ENCODE measurements around the gene NDUFV2.
"Not testable (repeated sequence)": the region's sequence is repeated elsewhere in the genome, so short reads cannot be mapped to it uniquely, and the experiment has no call there.

NDUFV2 gene

DNA sequence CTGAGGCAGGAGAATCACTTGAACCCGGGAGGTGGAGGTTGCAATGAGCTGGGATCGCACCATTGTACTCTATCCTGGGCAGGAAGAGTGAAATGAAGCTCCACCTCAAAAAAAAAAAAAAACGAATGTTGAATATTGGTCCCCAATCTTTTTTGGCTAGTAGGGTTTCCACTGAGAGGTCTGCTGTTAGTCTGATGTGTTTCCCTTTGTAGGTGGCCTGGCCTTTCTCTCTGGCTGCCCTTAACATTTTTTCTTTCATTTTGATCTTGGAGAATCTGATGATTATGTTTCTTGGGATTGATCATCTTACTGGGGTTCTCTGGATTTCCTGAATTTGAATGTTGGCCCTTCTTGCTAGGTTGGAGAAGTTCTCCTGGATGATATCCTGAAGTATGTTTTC lies 69.4 kb downstream of the NDUFV2 start:
- H3K9me3 ChIP-seq (ENCODE audit: control insufficient read depth, insufficient read depth, low read length); H3K36me3 ChIP-seq (ENCODE audit: insufficient read depth, low read length); H3K9ac ChIP-seq (ENCODE audit: low read depth, low read length); H3K4me1 ChIP-seq (ENCODE audit: insufficient read depth, low read length): not testable (repeated sequence)

DNA sequence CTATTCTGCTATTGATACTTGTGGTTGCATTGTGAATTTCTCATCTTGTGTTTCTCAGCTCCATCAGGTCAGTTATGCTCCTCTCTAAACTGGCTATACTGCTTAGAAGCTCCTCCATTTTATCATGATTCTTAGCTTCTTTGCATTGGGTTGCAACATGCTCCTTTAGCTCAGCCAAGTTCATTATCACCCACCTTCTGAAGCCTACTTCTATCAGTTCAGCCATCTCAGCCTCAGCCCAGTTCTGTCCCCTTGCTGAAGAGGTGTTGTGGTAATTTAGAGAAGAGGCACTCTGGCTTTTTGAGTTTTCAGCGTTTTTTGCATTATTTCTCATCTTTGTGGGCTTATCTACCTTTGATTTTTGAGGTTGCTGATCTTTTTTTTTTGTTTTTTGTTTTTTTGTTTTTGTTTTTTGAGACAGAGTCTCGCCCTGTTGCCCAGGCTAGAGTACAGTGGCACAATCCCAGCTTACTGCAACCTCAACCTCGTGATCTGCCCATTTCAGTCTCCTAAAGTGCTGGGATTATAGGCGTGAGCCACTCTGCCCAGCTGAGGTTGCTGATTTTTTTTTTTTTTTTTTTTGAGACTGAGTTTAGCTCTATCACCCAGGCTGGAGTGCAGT lies 70.1 kb downstream of the NDUFV2 start:
- Histone ChIP-seq H3K9ac (ENCODE audit: low read depth, low read length) (no peak overlapping the region), H3K4me1 (ENCODE audit: insufficient read depth, low read length) (no peaks in the 10 kb centered on the region), H3K36me3 (ENCODE audit: insufficient read depth, low read length) (no peaks in the 10 kb centered on the region), H3K9me3 (ENCODE audit: control insufficient read depth, insufficient read depth, low read length) (no peaks in the 10 kb centered on the region)

DNA sequence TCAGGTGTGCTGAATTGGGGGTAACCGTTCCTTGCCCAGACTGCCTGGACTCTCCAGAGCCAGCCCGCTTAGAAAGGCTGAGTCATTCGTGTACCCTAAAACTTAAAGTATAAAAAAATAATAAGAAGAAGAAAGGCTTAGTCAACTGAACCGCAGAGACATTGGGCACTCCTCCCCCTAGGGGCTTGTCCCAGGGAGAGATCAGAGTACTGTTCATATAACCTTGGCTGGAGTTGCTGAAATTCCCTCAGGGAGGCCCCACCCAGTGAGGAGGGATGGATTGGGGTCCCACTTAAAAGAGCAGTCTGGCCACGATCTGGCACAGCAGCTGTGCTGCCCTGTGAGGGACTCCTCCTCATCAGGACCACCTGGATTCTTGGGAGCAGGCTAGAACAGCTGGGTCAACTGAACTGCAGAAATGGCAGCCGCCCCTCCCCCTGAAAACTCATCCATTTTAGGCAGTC lies 71.3 kb downstream of the NDUFV2 start:
- Histone ChIP-seq H3K36me3 (ENCODE audit: insufficient read depth, low read length) (no peaks in the 10 kb centered on the region), H3K9me3 (ENCODE audit: control insufficient read depth, insufficient read depth, low read length) (no peaks in the 10 kb centered on the region), H3K4me1 (ENCODE audit: insufficient read depth, low read length) (no peaks in the 10 kb centered on the region), H3K9ac (ENCODE audit: low read depth, low read length) (no peak overlapping the region)

DNA sequence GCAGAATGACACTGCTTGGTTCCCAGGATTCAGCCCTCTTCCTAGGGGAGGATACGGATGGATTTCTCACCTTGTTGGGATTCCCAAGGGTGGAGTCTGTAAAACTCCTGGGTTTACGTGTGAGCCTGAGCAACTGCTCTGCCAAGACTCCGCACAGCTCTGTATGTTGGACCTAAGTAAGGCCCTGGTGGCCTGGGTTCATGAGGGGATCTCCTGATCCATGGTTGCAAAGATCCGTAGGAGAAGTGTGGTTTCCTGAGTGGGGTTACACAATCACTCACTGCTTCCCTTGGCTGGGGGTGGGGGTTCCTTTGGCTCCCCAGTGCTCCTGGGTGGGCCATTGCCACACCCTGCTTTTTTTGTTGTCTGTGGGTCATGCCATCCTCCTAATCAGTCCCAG lies 71.8 kb downstream of the NDUFV2 start:
- H3K4me1 ChIP-seq (ENCODE audit: insufficient read depth, low read length) = no peaks in the 10 kb centered on the region
- no peak overlapping the region for H3K9ac ChIP-seq (ENCODE audit: low read depth, low read length)
- no peaks in the 10 kb centered on the region for H3K9me3 ChIP-seq (ENCODE audit: control insufficient read depth, insufficient read depth, low read length)
- no peaks in the 10 kb centered on the region for H3K36me3 ChIP-seq (ENCODE audit: insufficient read depth, low read length)

DNA sequence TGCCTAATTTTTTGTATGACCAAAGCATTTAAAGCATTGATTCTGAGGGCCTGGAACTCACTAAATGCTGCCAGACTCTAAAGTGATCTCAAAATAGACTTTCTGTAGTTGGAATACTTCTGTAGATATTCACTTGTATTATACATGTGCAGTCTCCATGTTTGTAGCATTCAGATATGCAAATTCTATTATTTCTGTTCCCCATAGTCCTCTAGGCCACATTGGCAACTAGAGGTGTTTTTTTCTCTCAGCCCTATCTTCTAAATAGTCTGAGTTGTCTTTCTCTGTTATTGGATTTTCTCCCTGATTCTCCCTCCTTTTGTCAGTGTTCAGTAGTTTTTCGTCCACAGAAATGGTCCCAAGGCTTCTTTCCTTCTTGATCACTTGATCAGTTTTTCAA lies 72.6 kb downstream of the NDUFV2 start:
- Histone ChIP-seq H3K9me3 (ENCODE audit: control insufficient read depth, insufficient read depth, low read length) (no peaks in the 10 kb centered on the region), H3K9ac (ENCODE audit: low read depth, low read length) (no peak overlapping the region), H3K36me3 (ENCODE audit: insufficient read depth, low read length) (no peaks in the 10 kb centered on the region), H3K4me1 (ENCODE audit: insufficient read depth, low read length) (no peaks in the 10 kb centered on the region)

DNA sequence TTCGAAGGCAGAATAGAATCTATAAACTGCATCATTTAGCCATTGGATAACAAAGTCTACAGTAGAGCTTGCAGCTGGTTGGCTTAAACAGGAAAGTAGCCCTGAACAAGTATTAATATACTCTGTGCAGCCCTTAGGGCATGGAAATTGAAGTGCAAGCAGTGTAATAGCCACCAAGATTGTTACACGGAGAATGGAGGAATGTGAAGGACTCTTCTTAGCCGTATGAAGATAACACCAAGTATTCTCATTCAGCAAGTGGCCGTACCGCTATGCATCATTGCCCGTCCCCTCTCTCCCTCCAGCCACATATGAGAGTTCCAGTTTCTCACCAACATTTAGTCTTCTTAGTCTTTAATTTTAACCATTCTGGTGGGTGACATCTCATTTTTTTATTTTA lies 74.5 kb downstream of the NDUFV2 start:
- H3K9ac ChIP-seq (ENCODE audit: low read depth, low read length) = no peak overlapping the region
- no peaks in the 10 kb centered on the region for H3K4me1 ChIP-seq (ENCODE audit: insufficient read depth, low read length)
- H3K9me3 ChIP-seq (ENCODE audit: control insufficient read depth, insufficient read depth, low read length) = no peaks in the 10 kb centered on the region
- H3K36me3 ChIP-seq (ENCODE audit: insufficient read depth, low read length) = no peaks in the 10 kb centered on the region

DNA sequence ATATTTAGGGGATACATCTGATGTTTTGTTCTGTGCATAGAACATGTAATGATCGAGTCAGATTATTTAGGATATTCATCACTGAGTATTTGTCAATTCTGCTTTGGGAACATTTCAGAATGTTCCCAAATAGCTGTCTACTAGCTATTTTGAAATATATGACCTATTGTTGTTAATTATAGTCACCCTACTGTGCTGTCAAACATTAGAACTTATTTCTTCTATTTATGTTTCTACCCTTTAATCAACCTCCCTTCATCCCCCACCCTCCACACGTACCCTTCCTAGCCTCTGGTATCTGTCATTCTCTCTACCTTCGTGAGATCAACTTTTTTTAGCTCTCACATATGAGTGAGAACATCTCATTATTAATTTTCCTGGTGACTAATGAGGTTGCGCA lies 75.0 kb downstream of the NDUFV2 start:
- Histone ChIP-seq H3K9ac (ENCODE audit: low read depth, low read length) (no peak overlapping the region), H3K4me1 (ENCODE audit: insufficient read depth, low read length) (no peaks in the 10 kb centered on the region), H3K9me3 (ENCODE audit: control insufficient read depth, insufficient read depth, low read length) (no peaks in the 10 kb centered on the region), H3K36me3 (ENCODE audit: insufficient read depth, low read length) (no peaks in the 10 kb centered on the region)

DNA sequence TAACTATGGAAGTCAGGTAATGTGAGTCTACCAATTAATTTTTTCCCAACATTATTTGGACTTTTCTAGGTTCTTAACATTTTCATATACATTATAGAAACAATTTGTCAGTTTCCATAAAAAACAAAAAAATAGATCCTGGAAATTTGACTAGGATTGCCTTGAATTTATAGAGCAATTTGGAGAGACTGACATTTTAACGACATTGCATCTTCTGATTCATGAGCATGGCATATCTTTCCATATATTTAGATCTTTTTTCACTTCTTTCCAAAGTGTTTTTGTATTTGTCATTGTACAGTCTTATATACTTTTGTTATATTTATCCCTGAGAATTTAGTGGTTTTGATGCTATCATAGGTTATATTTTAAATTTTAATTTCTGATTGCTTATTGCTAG lies 76.1 kb downstream of the NDUFV2 start:
- H3K9ac ChIP-seq (ENCODE audit: low read depth, low read length) = no peak overlapping the region
- H3K9me3 ChIP-seq (ENCODE audit: control insufficient read depth, insufficient read depth, low read length) = no peaks in the 10 kb centered on the region
- no peaks in the 10 kb centered on the region; the same call in 1 of the 2 replicates for H3K36me3 ChIP-seq (ENCODE audit: insufficient read depth, low read length)
- no peaks in the 10 kb centered on the region for H3K4me1 ChIP-seq (ENCODE audit: insufficient read depth, low read length)

DNA sequence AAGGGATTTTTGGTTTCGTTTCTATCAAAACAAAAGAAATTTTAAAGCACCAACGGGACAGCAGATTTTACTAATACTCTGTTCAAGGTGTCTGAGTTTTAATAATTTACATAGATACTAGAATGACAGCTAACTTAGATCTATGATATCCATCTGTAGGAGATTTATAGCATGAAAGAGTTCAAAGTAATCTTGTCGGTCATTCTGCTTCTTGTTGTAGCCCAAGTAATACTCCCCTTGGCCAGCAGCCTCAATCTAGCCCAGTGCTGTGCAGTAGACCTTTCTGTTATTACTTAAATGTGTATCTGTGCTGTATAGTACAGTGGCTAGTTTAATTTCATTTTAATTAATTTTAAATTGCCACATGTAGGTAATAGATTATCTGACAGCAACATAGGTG lies 78.8 kb downstream of the NDUFV2 start:
- no peaks in the 10 kb centered on the region for H3K4me1 ChIP-seq (ENCODE audit: insufficient read depth, low read length)
- H3K36me3 ChIP-seq (ENCODE audit: insufficient read depth, low read length) = no peaks in the 10 kb centered on the region; the same call in 1 of the 2 replicates
- H3K9ac ChIP-seq (ENCODE audit: low read depth, low read length) = no peak overlapping the region
- H3K9me3 ChIP-seq (ENCODE audit: control insufficient read depth, insufficient read depth, low read length) = no peaks in the 10 kb centered on the region

DNA sequence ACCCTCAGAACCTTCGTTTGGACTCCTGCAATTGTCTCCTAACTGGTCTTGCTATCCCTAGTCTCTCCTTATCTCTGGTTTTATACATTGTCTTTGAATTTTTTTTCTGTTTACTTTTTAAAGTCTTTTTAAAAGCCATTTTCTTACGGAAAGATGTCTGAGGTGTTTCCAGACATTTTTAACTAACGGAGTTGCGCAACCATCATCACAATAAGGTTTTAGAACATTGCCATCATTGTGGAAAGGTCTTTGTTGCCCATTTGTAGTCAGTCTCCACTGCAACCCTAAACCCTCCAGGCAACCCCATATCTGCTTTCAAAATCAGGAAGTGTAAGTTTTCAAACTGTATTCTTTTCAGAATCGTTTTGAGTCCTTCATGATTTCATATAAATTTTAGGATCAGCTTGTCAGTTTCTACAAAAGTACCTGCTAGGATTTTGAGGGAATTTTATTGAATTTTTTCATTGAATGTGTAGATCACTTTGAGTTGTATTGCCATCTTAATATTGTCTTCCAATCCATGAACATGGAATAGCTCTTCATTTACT lies 80.4 kb downstream of the NDUFV2 start:
- no peaks in the 10 kb centered on the region for H3K4me1 ChIP-seq (ENCODE audit: insufficient read depth, low read length)
- H3K9me3 ChIP-seq (ENCODE audit: control insufficient read depth, insufficient read depth, low read length) = no peaks in the 10 kb centered on the region
- no peaks in the 10 kb centered on the region; the same call in 1 of the 2 replicates for H3K36me3 ChIP-seq (ENCODE audit: insufficient read depth, low read length)
- no peak overlapping the region for H3K9ac ChIP-seq (ENCODE audit: low read depth, low read length)
